Stimulated activated CD8-positive, alpha-beta memory T cell treated with anti-CD3 and anti-CD28 coated beads, Interleukin-4, amount 100 ng/mL, for 24 hours (primary cell): ENCODE results near the gene KSR2.

Experiments used
- DNase-seq: peaks from one replicate; pipeline ENCODE4 v3.0.0-alpha.2; 2020; ENCODE audit warnings: low read depth

Gene KSR2

GRCh38 chr12:117453961-117454360 lies 514.8 kb downstream of the KSR2 start:
- DNase-seq: no peak

- no peak for DNase-seq
These were observed 516.7 kb downstream of the KSR2 start for GRCh38 chr12:117452112-117452511.

GRCh38 chr12:117450209-117450608 lies 518.6 kb downstream of the KSR2 start:
- DNase-seq: no peak

- DNase-seq: no peak
These were observed 521.0 kb downstream of the KSR2 start for GRCh38 chr12:117447665-117448366.

- DNase-seq: no peak
These were observed 524.0 kb downstream of the KSR2 start for GRCh38 chr12:117444781-117445180.

GRCh38 chr12:117441751-117442150 lies 527.0 kb downstream of the KSR2 start:
- no peak for DNase-seq

- no peak for DNase-seq
These were observed 528.4 kb downstream of the KSR2 start for GRCh38 chr12:117440384-117440783.

- DNase-seq: no peak
These were observed 529.2 kb downstream of the KSR2 start for GRCh38 chr12:117439531-117440001.

GRCh38 chr12:117438809-117439208 lies 530.0 kb downstream of the KSR2 start:
- no peak for DNase-seq

GRCh38 chr12:117437516-117438255 lies 531.1 kb downstream of the KSR2 start:
- no peak for DNase-seq

GRCh38 chr12:117433878-117434277 lies 534.9 kb downstream of the KSR2 start:
- no peak for DNase-seq

- no peak for DNase-seq
These were observed 538.5 kb downstream of the KSR2 start for GRCh38 chr12:117430246-117430645.

- no peak for DNase-seq
These were observed 541.6 kb downstream of the KSR2 start for GRCh38 chr12:117427211-117427610.

GRCh38 chr12:117421987-117422386 lies 546.8 kb downstream of the KSR2 start:
- DNase-seq: no peak

GRCh38 chr12:117421068-117421752 lies 547.6 kb downstream of the KSR2 start:
- no peak for DNase-seq

- DNase-seq: no peak
These were observed 551.8 kb downstream of the KSR2 start for GRCh38 chr12:117417004-117417403.

- no peak for DNase-seq
These were observed 556.2 kb downstream of the KSR2 start for GRCh38 chr12:117412465-117413188.

- no peak for DNase-seq
These were observed 559.5 kb downstream of the KSR2 start for GRCh38 chr12:117409286-117409685.

- no peak for DNase-seq
These were observed 560.5 kb downstream of the KSR2 start for GRCh38 chr12:117408161-117408791.

- DNase-seq: no peak
These were observed 563.9 kb downstream of the KSR2 start for GRCh38 chr12:117404940-117405339.

- DNase-seq: no peak
These were observed 564.5 kb downstream of the KSR2 start for GRCh38 chr12:117404203-117404853.
